Colonic mucosa (tissue), 4 donors: ENCODE data around the gene MRPS27. TPM values are rescaled to one million over a fixed set of nuclear protein-coding genes. Genes with fewer than 3 reads are reported as not detected.

Source experiments
- DNase-seq: peaks from one replicate; pipeline ENCODE4 v3.0.0-alpha.2; 2020
- H3K27ac ChIP-seq: fragments of 200-600 bp; one replicate; pipeline ENCODE4 v1.8.0; 2021
- H3K27me3 ChIP-seq: fragments of 200-600 bp; one replicate; pipeline ENCODE4 v1.8.0; 2021
- H3K36me3 ChIP-seq: fragments of 200-600 bp; one replicate; pipeline ENCODE4 v1.8.0; 2021
- H3K4me1 ChIP-seq: fragments of 200-600 bp; one replicate; pipeline ENCODE4 v1.8.0; 2021; ENCODE audit warnings: mild to moderate bottlenecking
- H3K4me3 ChIP-seq: fragments of 200-600 bp; one replicate; pipeline ENCODE4 v1.8.0; 2021
- H3K9ac ChIP-seq, 2 donors: one replicate each; pipeline ENCODE4 v1.7.0; 2013; ENCODE audit warnings: control low read depth in 2 of 2, low read depth in 2 of 2, low read length in 2 of 2
- H3K9me3 ChIP-seq: fragments of 200-600 bp; one replicate; pipeline ENCODE4 v1.8.0; 2021
- CTCF ChIP-seq: fragments of 200-600 bp; IDR thresholded peaks from one replicate; pipeline ENCODE4 v1.8.0; 2022; ENCODE audit warnings: antibody characterized with exemption, mild to moderate bottlenecking
- intact Hi-C: fragments of 100-400 bp; cut with DNase I; formaldehyde crosslinking; loops from one replicate; pipeline ENCODE4 v1.14.1; 2022
- total RNA-seq, 2 donors: library from RNA; stranded (reverse); fragmentation: NEBNext Ultra II Directional in 1 of 2; extraction: Animal tissue kit (Norgen Biotek cat#: 25700) in 1 of 2; gene quantifications; one replicate each; pipeline ENCODE4 v1.2.1, GENCODE V29; 2021
- donor health status: healthy.
- donor health status: DM: no; HTN: no; CAD: no.
- donor health status: DM: no; HTN: no; CAD: no.

The MRPS27 gene
- total RNA-seq, 2 donors from 2014 or later: 46.3 to 56.6 TPM

- Histone ChIP-seq H3K4me1 (no peaks in the 10 kb centered on the region), H3K36me3 (no peaks in the 10 kb centered on the region), H3K9me3 (no peaks in the 10 kb centered on the region), H3K27ac (no peak overlapping the region), H3K9ac (no peak overlapping the region), H3K27me3 (no peaks in the 10 kb centered on the region), H3K4me3 (no peak overlapping the region)
- intact Hi-C loops: no loop called here
- TF ChIP-seq CTCF: no peak
- no peak for DNase-seq
Measured at GRCh38 chr5:72228960-72229359, 91.1 kb downstream of the MRPS27 start.

GRCh38 chr5:72226950-72227349 is 93.1 kb downstream of the MRPS27 start:
- DNase-seq: no peak
- H3K9ac ChIP-seq: no peak overlapping the region
- no peak for TF ChIP-seq CTCF
- no peaks in the 10 kb centered on the region for H3K4me1 ChIP-seq
- no peaks in the 10 kb centered on the region for H3K27me3 ChIP-seq
- no peaks in the 10 kb centered on the region for H3K36me3 ChIP-seq
- no peak overlapping the region for H3K27ac ChIP-seq
- H3K9me3 ChIP-seq: no peaks in the 10 kb centered on the region
- no peak overlapping the region for H3K4me3 ChIP-seq
- intact Hi-C loops: no loop called here

GRCh38 chr5:72225741-72226140 is 94.3 kb downstream of the MRPS27 start:
- no peak for DNase-seq
- H3K36me3 ChIP-seq: no peaks in the 10 kb centered on the region

GRCh38 chr5:72224946-72225463 is 95.0 kb downstream of the MRPS27 start:
- DNase-seq: no peak
- Histone ChIP-seq H3K4me1 (no peaks in the 10 kb centered on the region), H3K9ac (no peak overlapping the region), H3K9me3 (no peaks in the 10 kb centered on the region), H3K36me3 (no peaks in the 10 kb centered on the region), H3K27me3 (no peaks in the 10 kb centered on the region), H3K27ac (no peak overlapping the region), H3K4me3 (no peak overlapping the region)
- TF ChIP-seq CTCF: no peak
- intact Hi-C loops: no loop called here

More at GRCh38 chr5:72225741-72226140, 94.3 kb downstream of the MRPS27 start:
- Histone ChIP-seq H3K27me3 (no peaks in the 10 kb centered on the region), H3K9ac (no peak overlapping the region), H3K4me3 (no peak overlapping the region), H3K9me3 (no peaks in the 10 kb centered on the region), H3K27ac (no peak overlapping the region), H3K4me1 (no peaks in the 10 kb centered on the region)
- intact Hi-C loops: no loop called here
- TF ChIP-seq CTCF: no peak

- intact Hi-C loops: no loop called here
- no peak overlapping the region for H3K27ac ChIP-seq
- no peak overlapping the region for H3K9ac ChIP-seq
- H3K4me3 ChIP-seq: no peak overlapping the region
- H3K36me3 ChIP-seq: no peaks in the 10 kb centered on the region
- H3K27me3 ChIP-seq: no peaks in the 10 kb centered on the region
- no peak for TF ChIP-seq CTCF
- no peaks in the 10 kb centered on the region for H3K4me1 ChIP-seq
- no peaks in the 10 kb centered on the region for H3K9me3 ChIP-seq
- DNase-seq: no peak
Measured at GRCh38 chr5:72223371-72223770, 96.7 kb downstream of the MRPS27 start.
